Suprapubic skin (tissue), 4 donors: ENCODE measurements around the gene TMEM147.

Experiments
- POLR2A ChIP-seq, 2 donors: fragments of 450-650 bp; IDR thresholded peaks; one replicate each; pipeline ENCODE4 v1.6.1; 2017; ENCODE audit warnings: antibody characterized with exemption in 2 of 2, mild to moderate bottlenecking in 2 of 2, moderate library complexity in 2 of 2
- POLR2AphosphoS5 ChIP-seq, 3 donors: sonication (generic); formaldehyde crosslinking; IDR thresholded peaks; one replicate each; pipeline ENCODE4 v1.6.1; 2017; ENCODE audit warnings: antibody characterized with exemption in 3 of 3

GRCh38 chr19:35562776-35563175, 17.4 kb downstream of the TMEM147 start:
- TF ChIP-seq POLR2AphosphoS5 (IDR thresholded peaks at IDR 0.05): no peak
- TF ChIP-seq POLR2A (IDR thresholded peaks at IDR 0.05): no peak
